GM12892 (cell line): Measurements from ENCODE around the gene AGPAT2.

Experiments used
- POLR2A ChIP-seq: IDR thresholded peaks from 2 replicates; pipeline ENCODE4 v1.6.1; 2011; ENCODE audit warnings: low read depth, low read length, control low read depth
- POLR2AphosphoS5 ChIP-seq: IDR thresholded peaks from 2 replicates; pipeline ENCODE4 v1.6.1; 2011; ENCODE audit warnings: low read depth, low read length, control low read depth
- TAF1 ChIP-seq: IDR thresholded peaks from 2 replicates; pipeline ENCODE4 v1.6.1; 2011; ENCODE audit warnings: low read depth, mild to moderate bottlenecking, control low read depth, low read length, borderline replicate concordance

DNA sequence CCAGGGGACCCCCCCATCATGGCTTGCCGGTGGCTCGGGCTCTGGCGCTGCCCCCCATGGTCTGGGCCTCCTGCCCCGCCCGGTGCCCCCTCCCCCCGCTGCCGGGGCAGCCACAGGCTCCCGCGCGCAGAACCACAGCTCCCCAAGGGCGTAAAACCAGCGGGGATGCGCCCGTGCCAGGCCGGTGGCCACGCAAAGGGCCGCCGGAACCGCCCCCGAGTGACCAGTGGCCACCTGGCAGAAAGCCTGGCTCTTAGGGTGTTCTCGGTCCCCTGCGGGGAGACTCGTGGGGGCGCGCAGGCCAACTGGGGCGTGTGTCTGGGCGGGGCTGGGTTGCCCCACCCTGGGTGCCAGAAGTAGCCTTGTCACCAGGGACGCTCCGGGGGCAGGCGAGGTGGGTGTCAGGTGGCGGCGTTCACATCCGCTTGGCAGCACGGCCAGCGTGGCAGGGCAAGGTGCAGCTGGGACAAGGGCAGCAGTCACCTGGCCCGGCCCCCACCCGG lies 515 bp upstream of the AGPAT2 start:
- TF ChIP-seq POLR2A = no peak
- no peak for TF ChIP-seq POLR2AphosphoS5
- TF ChIP-seq TAF1 = no peak
